ENCODE results near the gene RGS8. TPM values are rescaled to one million over a fixed set of nuclear protein-coding genes. Genes with fewer than 3 reads are reported as not detected.

Gene RGS8
- polyA plus RNA-seq, 1 experiment = not detected

GRCh38 chr1:182724215-182724614 is 39.8 kb upstream of the RGS8 start:
- CTCF ChIA-PET = no interaction called here

DNA sequence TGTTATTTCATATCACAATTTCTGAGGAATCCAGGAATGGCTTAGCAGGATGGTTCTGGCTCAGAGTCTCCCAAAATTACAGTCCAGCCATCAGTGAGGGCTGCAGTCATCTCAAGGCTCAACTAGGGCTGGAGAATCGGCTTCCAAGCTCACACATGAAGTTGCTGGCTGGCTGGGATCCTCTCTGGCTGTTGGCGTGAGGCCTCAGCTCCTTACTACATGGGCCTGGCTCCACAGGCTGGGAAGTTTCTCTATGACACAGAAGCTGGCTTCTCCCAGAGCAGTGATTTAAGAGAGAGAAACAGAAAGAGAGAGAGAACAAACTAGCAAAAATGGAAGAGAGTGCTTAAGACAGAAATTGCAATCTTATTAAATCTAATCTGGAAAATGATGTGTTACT is 38.8 kb upstream of the RGS8 start:
- Histone ChIP-seq H3K4me3 (ENCODE audit: low read depth, low read length) (no peak overlapping the region), H3K27me3 (ENCODE audit: control insufficient read depth, insufficient read depth, low read length) (no peaks in the 10 kb centered on the region), H3K36me3 (ENCODE audit: control insufficient read depth, insufficient read depth, low read length) (no peaks in the 10 kb centered on the region)
- CTCF ChIA-PET = interaction anchor here (0.9 kb wide), 1 partner anchor 61 kb away, joined by 3 read pairs; no protein-coding TSS in a partner anchor
- no peak for DNase-seq (ENCODE audit: low read depth)
- TF ChIP-seq, protein P1, sequence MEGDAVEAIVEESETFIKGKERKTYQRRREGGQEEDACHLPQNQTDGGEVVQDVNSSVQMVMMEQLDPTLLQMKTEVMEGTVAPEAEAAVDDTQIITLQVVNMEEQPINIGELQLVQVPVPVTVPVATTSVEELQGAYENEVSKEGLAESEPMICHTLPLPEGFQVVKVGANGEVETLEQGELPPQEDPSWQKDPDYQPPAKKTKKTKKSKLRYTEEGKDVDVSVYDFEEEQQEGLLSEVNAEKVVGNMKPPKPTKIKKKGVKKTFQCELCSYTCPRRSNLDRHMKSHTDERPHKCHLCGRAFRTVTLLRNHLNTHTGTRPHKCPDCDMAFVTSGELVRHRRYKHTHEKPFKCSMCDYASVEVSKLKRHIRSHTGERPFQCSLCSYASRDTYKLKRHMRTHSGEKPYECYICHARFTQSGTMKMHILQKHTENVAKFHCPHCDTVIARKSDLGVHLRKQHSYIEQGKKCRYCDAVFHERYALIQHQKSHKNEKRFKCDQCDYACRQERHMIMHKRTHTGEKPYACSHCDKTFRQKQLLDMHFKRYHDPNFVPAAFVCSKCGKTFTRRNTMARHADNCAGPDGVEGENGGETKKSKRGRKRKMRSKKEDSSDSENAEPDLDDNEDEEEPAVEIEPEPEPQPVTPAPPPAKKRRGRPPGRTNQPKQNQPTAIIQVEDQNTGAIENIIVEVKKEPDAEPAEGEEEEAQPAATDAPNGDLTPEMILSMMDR (IDR thresholded peaks at IDR 0.05; ENCODE audit: insufficient read depth, low read depth, low read length) = no peak
- POLR2A ChIA-PET = no interaction called here

More at GRCh38 chr1:182724215-182724614, 39.8 kb upstream of the RGS8 start:
- H3K27me3 ChIP-seq (ENCODE audit: control insufficient read depth, insufficient read depth, low read length) = no peaks in the 10 kb centered on the region
- TF ChIP-seq, protein P1 (IDR thresholded peaks at IDR 0.05; ENCODE audit: insufficient read depth, low read depth, low read length) = no peak
- no peak for DNase-seq (ENCODE audit: low read depth)
- no peak overlapping the region for H3K4me3 ChIP-seq (ENCODE audit: low read depth, low read length)
- H3K36me3 ChIP-seq (ENCODE audit: control insufficient read depth, insufficient read depth, low read length) = no peaks in the 10 kb centered on the region
- POLR2A ChIA-PET = no interaction called here

DNA sequence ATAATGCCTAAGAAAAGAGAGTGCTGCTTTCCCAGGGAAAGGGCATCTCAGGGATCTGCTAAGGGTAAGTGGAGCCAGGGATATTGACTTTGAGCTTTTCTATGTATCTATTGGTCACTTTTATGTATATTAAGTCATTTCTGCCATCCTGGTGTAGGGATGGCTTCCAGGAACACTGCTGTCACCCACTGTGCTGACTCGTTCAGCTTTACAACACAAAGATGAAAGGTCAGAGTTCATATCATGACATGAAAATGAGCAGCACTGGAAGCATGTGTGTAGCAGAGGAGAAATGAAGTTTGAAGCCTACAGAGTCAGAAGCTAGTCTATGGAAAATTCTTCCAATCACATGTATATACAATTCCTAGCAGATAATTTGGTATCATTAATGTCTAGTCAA is 37.1 kb upstream of the RGS8 start:
- no peaks in the 10 kb centered on the region for H3K36me3 ChIP-seq (ENCODE audit: control insufficient read depth, insufficient read depth, low read length)
- CTCF ChIA-PET = no interaction called here
- TF ChIP-seq, protein P1 (IDR thresholded peaks at IDR 0.05; ENCODE audit: insufficient read depth, low read depth, low read length) = no peak
- POLR2A ChIA-PET = no interaction called here
- no peak overlapping the region for H3K4me3 ChIP-seq (ENCODE audit: low read depth, low read length)
- H3K27me3 ChIP-seq (ENCODE audit: control insufficient read depth, insufficient read depth, low read length) = no peaks in the 10 kb centered on the region
- DNase-seq (ENCODE audit: low read depth) = no peak

DNA sequence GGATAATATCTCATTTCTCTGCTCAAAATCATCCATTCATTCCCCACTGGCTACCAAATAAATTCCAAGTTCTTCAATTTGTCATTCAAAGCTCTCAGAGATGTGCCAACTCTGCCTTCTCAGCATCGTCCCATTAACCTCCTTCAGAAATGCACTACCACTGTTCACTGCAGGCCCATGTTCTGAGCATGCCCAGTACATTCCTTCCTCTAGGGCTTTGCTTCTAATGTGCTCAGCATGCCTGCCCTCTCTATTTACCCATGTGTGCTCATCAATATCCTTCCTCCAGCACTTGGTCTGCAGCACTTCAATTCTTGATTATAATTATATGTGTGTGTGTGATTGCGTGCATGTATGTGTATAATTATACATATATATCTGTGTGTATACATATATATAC is 36.1 kb upstream of the RGS8 start:
- ChIA-PET CTCF (no interaction called here), POLR2A (no interaction called here)
- H3K27me3 ChIP-seq (ENCODE audit: control insufficient read depth, insufficient read depth, low read length) = no peaks in the 10 kb centered on the region

DNA sequence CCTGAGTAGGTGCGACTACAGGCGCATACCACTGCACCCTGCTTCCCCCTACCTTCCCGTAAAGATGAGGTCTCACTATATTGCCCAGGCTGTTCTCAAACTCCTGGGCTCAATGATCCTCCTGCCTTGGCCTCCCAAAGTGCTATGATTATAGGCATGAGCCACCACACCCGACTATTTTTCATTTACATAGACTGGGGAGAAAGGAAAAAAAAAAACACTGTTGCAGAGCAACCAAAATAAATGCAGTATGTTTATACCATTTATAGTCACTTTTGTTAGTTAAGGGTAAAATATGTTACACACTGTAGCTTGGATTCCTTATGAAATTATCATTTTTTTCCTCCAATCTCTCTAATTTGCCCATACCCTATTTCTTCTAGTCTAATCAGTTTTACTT is 35.2 kb upstream of the RGS8 start:
- H3K27me3 ChIP-seq (ENCODE audit: control insufficient read depth, insufficient read depth, low read length) = no peaks in the 10 kb centered on the region
- POLR2A ChIA-PET = no interaction called here
- DNase-seq (ENCODE audit: low read depth) = no peak
- TF ChIP-seq, protein P1 (IDR thresholded peaks at IDR 0.05; ENCODE audit: insufficient read depth, low read depth, low read length) = no peak
- no peak overlapping the region for H3K4me3 ChIP-seq (ENCODE audit: low read depth, low read length)
- CTCF ChIA-PET = no interaction called here
- no peaks in the 10 kb centered on the region for H3K36me3 ChIP-seq (ENCODE audit: control insufficient read depth, insufficient read depth, low read length)

More for the DNA sequence above, 36.1 kb upstream of the RGS8 start:
- no peak for DNase-seq (ENCODE audit: low read depth)
- Histone ChIP-seq H3K36me3 (ENCODE audit: control insufficient read depth, insufficient read depth, low read length) (no peaks in the 10 kb centered on the region), H3K4me3 (ENCODE audit: low read depth, low read length) (no peak overlapping the region)
- TF ChIP-seq, protein P1 (IDR thresholded peaks at IDR 0.05; ENCODE audit: insufficient read depth, low read depth, low read length) = peak; percentile 37; the same call in 1 of the 2 replicates

All from BJ (cell line).